HTERT RPE-1 (cell line): ENCODE measurements around the gene NCAM2.

Experiments
- in situ Hi-C: fragments of 300-500 bp; cut with MboI; formaldehyde crosslinking; loops from 4 replicates; pipeline ENCODE4 v1.14.3; 2020; ENCODE audit warnings: low sequenced_read_pairs

Gene NCAM2

GRCh38 chr21:21204366-21204996 is 206.3 kb downstream of the NCAM2 start:
- in situ Hi-C loops, result no loop called here

- in situ Hi-C loops, result no loop called here
Measured at GRCh38 chr21:21205604-21206003, 207.4 kb downstream of the NCAM2 start.

GRCh38 chr21:21210552-21210951 is 212.3 kb downstream of the NCAM2 start:
- in situ Hi-C loops, result no loop called here

- in situ Hi-C loops, result no loop called here
Measured at GRCh38 chr21:21213297-21213696, 215.1 kb downstream of the NCAM2 start.

GRCh38 chr21:21216047-21216446 is 217.8 kb downstream of the NCAM2 start:
- in situ Hi-C loops, result no loop called here

- in situ Hi-C loops, result no loop called here
Measured at GRCh38 chr21:21226472-21226871, 228.3 kb downstream of the NCAM2 start.

- in situ Hi-C loops, result no loop called here
Measured at GRCh38 chr21:21230672-21231071, 232.5 kb downstream of the NCAM2 start.

- in situ Hi-C loops, result no loop called here
Measured at GRCh38 chr21:21231913-21232312, 233.7 kb downstream of the NCAM2 start.

GRCh38 chr21:21232320-21232719 is 234.1 kb downstream of the NCAM2 start:
- in situ Hi-C loops, result no loop called here

- in situ Hi-C loops, result no loop called here
Measured at GRCh38 chr21:21233051-21233450, 234.8 kb downstream of the NCAM2 start.

- in situ Hi-C loops, result no loop called here
Measured at GRCh38 chr21:21236996-21237395, 238.8 kb downstream of the NCAM2 start.

GRCh38 chr21:21238629-21239400 is 240.6 kb downstream of the NCAM2 start:
- in situ Hi-C loops, result no loop called here

- in situ Hi-C loops, result no loop called here
Measured at GRCh38 chr21:21241391-21241790, 243.2 kb downstream of the NCAM2 start.

- in situ Hi-C loops, result no loop called here
Measured at GRCh38 chr21:21246007-21246406, 247.8 kb downstream of the NCAM2 start.

- in situ Hi-C loops, result no loop called here
Measured at GRCh38 chr21:21247424-21247823, 249.2 kb downstream of the NCAM2 start.

GRCh38 chr21:21262048-21262447 is 263.8 kb downstream of the NCAM2 start:
- in situ Hi-C loops, result no loop called here

- in situ Hi-C loops, result no loop called here
Measured at GRCh38 chr21:21268061-21268471, 269.9 kb downstream of the NCAM2 start.

- in situ Hi-C loops, result no loop called here
Measured at GRCh38 chr21:21268885-21269284, 270.7 kb downstream of the NCAM2 start.

GRCh38 chr21:21279193-21279901 is 281.1 kb downstream of the NCAM2 start:
- in situ Hi-C loops, result no loop called here

GRCh38 chr21:21283810-21284209 is 285.6 kb downstream of the NCAM2 start:
- in situ Hi-C loops, result no loop called here

- in situ Hi-C loops, result no loop called here
Measured at GRCh38 chr21:21286170-21286798, 288.1 kb downstream of the NCAM2 start.
